Measurements from ENCODE around the gene CFAP69.

The CFAP69 gene

DNA sequence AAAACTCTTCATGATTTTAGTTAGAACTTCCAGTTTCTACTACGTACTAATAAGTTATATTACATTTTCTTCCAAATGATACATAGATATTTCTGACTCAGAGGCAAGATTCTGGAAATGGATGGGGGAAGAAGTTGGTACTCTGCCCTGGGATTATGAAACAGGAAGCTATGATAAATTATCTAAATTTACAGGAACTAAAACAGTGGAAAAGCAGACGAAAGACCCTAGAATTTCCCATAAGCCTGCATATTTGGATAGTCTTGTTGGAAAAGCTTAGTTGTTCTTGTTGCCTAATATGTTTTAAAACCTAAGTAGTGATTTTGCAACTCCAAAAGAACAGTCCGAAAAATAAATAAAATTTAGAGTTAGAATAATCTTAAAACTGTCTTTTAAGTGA is 21.8 kb downstream of the CFAP69 start:
- Histone ChIP-seq H3K4me2 (ENCODE audit: low read length) (no peak overlapping the region), H3K9ac (ENCODE audit: low read length) (no peak overlapping the region), H3K79me2 (ENCODE audit: control insufficient read depth, insufficient read depth, low read length) (no peaks in the 10 kb centered on the region), H3K18ac (ENCODE audit: low read length) (no peak overlapping the region), H2AK5ac (ENCODE audit: low read length) (no peak overlapping the region), H2BK5ac (ENCODE audit: low read length) (no peak overlapping the region), H3K27me3 (ENCODE audit: insufficient read depth, low read length, poor library complexity) (no peaks in the 10 kb centered on the region), H3K79me1 (ENCODE audit: low read length) (no peaks in the 10 kb centered on the region), H3K4me1 (ENCODE audit: control insufficient read depth, low read depth, low read length) (no peaks in the 10 kb centered on the region), H4K5ac (ENCODE audit: low read length) (no peak overlapping the region), H3K4me3 (ENCODE audit: low read length) (no peak overlapping the region), H4K8ac (ENCODE audit: low read depth, low read length) (no peak overlapping the region), H2BK15ac (replicated peaks; ENCODE audit: low read depth) (no peak overlapping the region), H3K36me3 (ENCODE audit: control insufficient read depth, insufficient read depth, low read length) (no peaks in the 10 kb centered on the region), H3K23ac (ENCODE audit: low read length) (no peak overlapping the region), H3K4ac (ENCODE audit: low read depth, low read length) (no peak overlapping the region), H2BK120ac (ENCODE audit: low read depth, low read length) (no peak overlapping the region), H3K56ac (ENCODE audit: low read length) (no peak overlapping the region), H3K27ac (ENCODE audit: low read depth, low read length) (no peak overlapping the region)
- no CpG with 5 or more reads among the region's 3 CpGs for WGBS (ENCODE audit: extremely low coverage, insufficient coverage, low lambda C conversion rate)
- DNase-seq, result no peak

DNA sequence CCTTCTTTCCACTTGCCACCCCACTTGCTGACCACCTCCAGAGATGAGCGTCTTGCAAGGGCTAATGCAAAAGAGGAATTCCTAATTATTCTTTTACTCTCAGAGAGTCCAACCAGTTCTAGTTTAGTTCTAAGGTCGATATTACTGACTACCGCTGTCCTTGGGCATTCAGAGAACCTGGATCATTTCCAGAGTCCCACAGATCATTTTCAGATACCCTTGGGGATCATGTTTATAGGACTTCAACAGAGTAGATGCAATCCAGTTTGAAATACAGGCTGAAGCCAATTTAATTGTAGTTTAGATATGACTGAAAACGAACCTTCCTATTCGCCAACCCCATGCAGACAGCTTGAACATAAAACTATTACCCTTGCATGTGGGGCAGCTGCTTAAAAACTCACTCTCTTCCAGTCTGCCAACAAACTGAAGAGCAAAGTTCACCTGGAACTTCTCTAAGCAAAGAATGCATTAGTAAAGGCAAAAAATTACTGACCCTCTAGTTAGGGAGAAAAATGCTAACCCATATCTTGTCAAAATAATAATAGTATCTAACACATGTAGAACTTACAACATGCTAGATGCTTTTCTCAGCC is 22.4 kb downstream of the CFAP69 start:
- Histone ChIP-seq H3K4ac (ENCODE audit: low read depth, low read length) (no peak overlapping the region), H3K36me3 (ENCODE audit: control insufficient read depth, insufficient read depth, low read length) (no peaks in the 10 kb centered on the region), H3K27ac (ENCODE audit: low read depth, low read length) (no peak overlapping the region), H3K23ac (ENCODE audit: low read length) (no peak overlapping the region), H3K56ac (ENCODE audit: low read length) (no peak overlapping the region), H4K8ac (ENCODE audit: low read depth, low read length) (no peak overlapping the region), H3K18ac (ENCODE audit: low read length) (no peak overlapping the region), H3K9ac (ENCODE audit: low read length) (no peak overlapping the region), H2BK15ac (replicated peaks; ENCODE audit: low read depth) (no peak overlapping the region), H3K4me2 (ENCODE audit: low read length) (no peak overlapping the region), H2AK5ac (ENCODE audit: low read length) (no peak overlapping the region), H3K4me3 (ENCODE audit: low read length) (no peak overlapping the region), H2BK5ac (ENCODE audit: low read length) (no peak overlapping the region), H3K79me2 (ENCODE audit: control insufficient read depth, insufficient read depth, low read length) (no peaks in the 10 kb centered on the region), H3K4me1 (ENCODE audit: control insufficient read depth, low read depth, low read length) (no peaks in the 10 kb centered on the region), H3K79me1 (ENCODE audit: low read length) (no peaks in the 10 kb centered on the region), H2BK120ac (ENCODE audit: low read depth, low read length) (no peak overlapping the region), H3K27me3 (ENCODE audit: insufficient read depth, low read length, poor library complexity) (no peaks in the 10 kb centered on the region), H4K5ac (ENCODE audit: low read length) (no peak overlapping the region)
- DNase-seq, result no peak
- no CpG with 5 or more reads among the region's 5 CpGs for WGBS (ENCODE audit: extremely low coverage, insufficient coverage, low lambda C conversion rate)

DNA sequence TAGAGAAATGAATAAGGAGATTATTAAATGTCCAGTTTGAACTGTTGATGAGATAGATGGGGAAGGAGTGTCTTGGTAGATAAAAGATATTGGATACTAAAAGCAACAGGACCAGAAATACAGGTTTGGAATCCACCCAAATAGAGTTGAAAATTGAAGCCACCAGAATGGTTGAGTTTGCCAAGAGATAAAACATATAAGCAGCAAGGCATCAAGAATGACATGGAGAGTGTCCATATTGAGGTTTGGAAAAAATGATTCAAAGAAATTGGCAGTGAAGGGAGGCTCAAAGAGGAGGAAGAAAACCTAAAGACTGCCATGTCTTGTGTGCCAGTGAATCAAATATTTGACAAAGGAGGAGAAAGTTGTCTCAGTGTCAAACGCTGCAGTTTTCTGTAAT is 24.2 kb downstream of the CFAP69 start:
- H3K4me2 ChIP-seq (ENCODE audit: low read length), result no peak overlapping the region
- no peak overlapping the region for H2BK120ac ChIP-seq (ENCODE audit: low read depth, low read length)
- H2BK15ac ChIP-seq (replicated peaks; ENCODE audit: low read depth), result no peak overlapping the region
- DNase-seq, result no peak
- no CpG with 5 or more reads among the region's 1 CpG for WGBS (ENCODE audit: extremely low coverage, insufficient coverage, low lambda C conversion rate)
- H3K79me2 ChIP-seq (ENCODE audit: control insufficient read depth, insufficient read depth, low read length), result no peaks in the 10 kb centered on the region
- H3K18ac ChIP-seq (ENCODE audit: low read length), result no peak overlapping the region
- no peak overlapping the region for H2BK5ac ChIP-seq (ENCODE audit: low read length)
- no peak overlapping the region for H3K9ac ChIP-seq (ENCODE audit: low read length)
- H4K8ac ChIP-seq (ENCODE audit: low read depth, low read length), result no peak overlapping the region
- no peak overlapping the region for H3K56ac ChIP-seq (ENCODE audit: low read length)
- no peak overlapping the region for H3K27ac ChIP-seq (ENCODE audit: low read depth, low read length)
- H3K4me3 ChIP-seq (ENCODE audit: low read length), result no peak overlapping the region
- no peaks in the 10 kb centered on the region for H3K79me1 ChIP-seq (ENCODE audit: low read length)
- H3K27me3 ChIP-seq (ENCODE audit: insufficient read depth, low read length, poor library complexity), result no peaks in the 10 kb centered on the region
- H3K4ac ChIP-seq (ENCODE audit: low read depth, low read length), result no peak overlapping the region
- no peaks in the 10 kb centered on the region for H3K4me1 ChIP-seq (ENCODE audit: control insufficient read depth, low read depth, low read length)
- no peak overlapping the region for H4K5ac ChIP-seq (ENCODE audit: low read length)
- no peaks in the 10 kb centered on the region for H3K36me3 ChIP-seq (ENCODE audit: control insufficient read depth, insufficient read depth, low read length)
- no peak overlapping the region for H3K23ac ChIP-seq (ENCODE audit: low read length)
- no peak overlapping the region for H2AK5ac ChIP-seq (ENCODE audit: low read length)

DNA sequence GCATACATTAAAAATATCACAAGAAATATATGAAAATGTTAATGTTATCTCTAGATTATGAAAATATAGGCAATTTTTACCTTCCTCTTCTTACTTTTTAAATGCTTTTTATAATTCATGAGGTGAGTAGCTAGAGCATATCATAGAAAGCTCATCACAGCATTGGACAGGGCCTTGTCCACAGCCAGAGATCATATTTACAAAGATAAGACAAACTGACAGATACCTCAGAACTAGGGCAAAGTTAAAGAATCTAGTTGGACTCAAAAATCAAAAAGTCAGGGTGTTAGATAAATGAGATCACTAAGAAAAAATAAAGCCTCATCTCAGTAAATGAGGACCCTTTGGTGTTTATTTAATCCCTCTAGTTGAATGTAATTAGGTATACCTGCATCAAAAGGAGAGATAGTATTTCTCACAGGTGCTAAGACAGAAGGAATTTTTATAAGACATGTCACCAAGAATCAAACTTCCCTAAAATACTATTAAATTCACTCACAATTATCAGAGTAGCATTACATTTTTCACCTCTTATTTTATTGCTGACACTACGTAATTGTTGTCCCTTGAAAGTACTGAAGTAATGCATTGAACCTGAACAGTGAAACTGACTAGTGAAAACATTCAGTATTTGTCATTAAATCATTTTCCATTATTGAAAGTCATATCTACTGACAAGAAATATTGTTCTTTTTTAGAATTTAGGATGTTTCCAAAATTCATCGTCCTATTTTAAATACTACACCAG is 25.6 kb downstream of the CFAP69 start:
- Histone ChIP-seq H2BK120ac (ENCODE audit: low read depth, low read length) (no peak overlapping the region), H2BK15ac (replicated peaks; ENCODE audit: low read depth) (no peak overlapping the region), H3K4me3 (ENCODE audit: low read length) (no peak overlapping the region), H3K23ac (ENCODE audit: low read length) (no peak overlapping the region), H3K4me2 (ENCODE audit: low read length) (no peak overlapping the region), H3K79me2 (ENCODE audit: control insufficient read depth, insufficient read depth, low read length) (no peaks in the 10 kb centered on the region), H3K36me3 (ENCODE audit: control insufficient read depth, insufficient read depth, low read length) (no peaks in the 10 kb centered on the region), H2BK5ac (ENCODE audit: low read length) (no peak overlapping the region), H3K79me1 (ENCODE audit: low read length) (no peaks in the 10 kb centered on the region), H3K27me3 (ENCODE audit: insufficient read depth, low read length, poor library complexity) (no peaks in the 10 kb centered on the region), H3K18ac (ENCODE audit: low read length) (no peak overlapping the region), H2AK5ac (ENCODE audit: low read length) (no peak overlapping the region), H3K4me1 (ENCODE audit: control insufficient read depth, low read depth, low read length) (no peaks in the 10 kb centered on the region), H3K56ac (ENCODE audit: low read length) (no peak overlapping the region), H3K27ac (ENCODE audit: low read depth, low read length) (no peak overlapping the region), H4K5ac (ENCODE audit: low read length) (no peak overlapping the region), H3K9ac (ENCODE audit: low read length) (no peak overlapping the region), H4K8ac (ENCODE audit: low read depth, low read length) (no peak overlapping the region), H3K4ac (ENCODE audit: low read depth, low read length) (no peak overlapping the region)
- no peak for DNase-seq
- WGBS (ENCODE audit: extremely low coverage, insufficient coverage, low lambda C conversion rate), result no CpG with 5 or more reads among the region's 2 CpGs

DNA sequence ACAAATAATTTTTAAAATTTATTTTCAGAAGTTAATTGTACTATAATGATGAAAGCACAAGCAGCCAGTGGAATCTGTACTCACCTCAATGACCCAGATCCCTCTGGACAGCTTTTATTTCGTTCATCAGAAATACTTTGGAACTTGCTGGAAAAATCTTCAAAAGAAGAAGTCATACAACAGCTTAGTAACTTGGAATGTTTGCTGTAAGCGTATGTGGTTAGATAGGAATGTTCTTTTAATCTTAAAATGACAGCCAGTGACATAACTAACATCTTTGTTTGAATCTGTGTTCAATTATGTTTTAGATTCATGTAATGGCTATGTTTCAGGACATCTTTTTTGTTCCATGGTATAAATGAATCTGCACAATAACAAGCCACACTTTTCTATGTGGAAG is 26.8 kb downstream of the CFAP69 start:
- no peaks in the 10 kb centered on the region for H3K79me1 ChIP-seq (ENCODE audit: low read length)
- no peak overlapping the region for H2AK5ac ChIP-seq (ENCODE audit: low read length)
- no peak overlapping the region for H4K8ac ChIP-seq (ENCODE audit: low read depth, low read length)
- no CpG with 5 or more reads among the region's 2 CpGs for WGBS (ENCODE audit: extremely low coverage, insufficient coverage, low lambda C conversion rate)
- H3K4ac ChIP-seq (ENCODE audit: low read depth, low read length), result no peak overlapping the region
- no peak overlapping the region for H2BK15ac ChIP-seq (replicated peaks; ENCODE audit: low read depth)
- H3K79me2 ChIP-seq (ENCODE audit: control insufficient read depth, insufficient read depth, low read length), result no peaks in the 10 kb centered on the region
- no peak overlapping the region for H2BK120ac ChIP-seq (ENCODE audit: low read depth, low read length)
- H3K27me3 ChIP-seq (ENCODE audit: insufficient read depth, low read length, poor library complexity), result no peaks in the 10 kb centered on the region
- H3K4me2 ChIP-seq (ENCODE audit: low read length), result no peak overlapping the region
- no peak overlapping the region for H3K18ac ChIP-seq (ENCODE audit: low read length)
- no peak overlapping the region for H3K27ac ChIP-seq (ENCODE audit: low read depth, low read length)
- no peak for DNase-seq
- no peak overlapping the region for H4K5ac ChIP-seq (ENCODE audit: low read length)
- no peak overlapping the region for H3K9ac ChIP-seq (ENCODE audit: low read length)
- no peak overlapping the region for H3K4me3 ChIP-seq (ENCODE audit: low read length)
- H3K56ac ChIP-seq (ENCODE audit: low read length), result no peak overlapping the region
- H3K36me3 ChIP-seq (ENCODE audit: control insufficient read depth, insufficient read depth, low read length), result no peaks in the 10 kb centered on the region
- H3K23ac ChIP-seq (ENCODE audit: low read length), result no peak overlapping the region
- H2BK5ac ChIP-seq (ENCODE audit: low read length), result no peak overlapping the region
- H3K4me1 ChIP-seq (ENCODE audit: control insufficient read depth, low read depth, low read length), result no peaks in the 10 kb centered on the region

DNA sequence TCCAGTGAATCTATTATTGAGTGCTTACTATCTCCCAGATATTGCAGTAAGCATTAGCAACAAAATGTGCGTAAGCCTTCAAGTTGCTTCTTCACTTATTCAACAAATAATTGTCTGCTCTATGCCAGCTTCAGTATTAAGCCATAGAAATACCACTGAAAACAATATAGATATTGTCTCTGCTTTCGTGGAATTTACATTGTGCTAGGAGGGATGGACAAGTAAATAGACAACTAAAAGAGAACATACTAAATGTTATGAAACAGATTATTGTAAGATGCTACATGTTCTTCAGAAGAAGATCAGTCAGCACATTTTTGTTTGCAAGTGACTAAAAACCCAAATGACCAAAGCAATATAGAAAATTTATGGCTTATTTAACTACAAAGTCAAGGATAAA is 27.3 kb downstream of the CFAP69 start:
- Histone ChIP-seq H3K4me1 (ENCODE audit: control insufficient read depth, low read depth, low read length) (no peaks in the 10 kb centered on the region), H2BK120ac (ENCODE audit: low read depth, low read length) (no peak overlapping the region), H3K27me3 (ENCODE audit: insufficient read depth, low read length, poor library complexity) (no peaks in the 10 kb centered on the region), H3K79me1 (ENCODE audit: low read length) (no peaks in the 10 kb centered on the region), H3K23ac (ENCODE audit: low read length) (no peak overlapping the region), H2AK5ac (ENCODE audit: low read length) (no peak overlapping the region), H3K27ac (ENCODE audit: low read depth, low read length) (no peak overlapping the region), H3K9ac (ENCODE audit: low read length) (no peak overlapping the region), H2BK5ac (ENCODE audit: low read length) (no peak overlapping the region), H2BK15ac (replicated peaks; ENCODE audit: low read depth) (no peak overlapping the region), H3K4ac (ENCODE audit: low read depth, low read length) (no peak overlapping the region), H3K18ac (ENCODE audit: low read length) (no peak overlapping the region), H4K5ac (ENCODE audit: low read length) (no peak overlapping the region), H4K8ac (ENCODE audit: low read depth, low read length) (no peak overlapping the region), H3K56ac (ENCODE audit: low read length) (no peak overlapping the region), H3K36me3 (ENCODE audit: control insufficient read depth, insufficient read depth, low read length) (no peaks in the 10 kb centered on the region), H3K4me3 (ENCODE audit: low read length) (no peak overlapping the region), H3K4me2 (ENCODE audit: low read length) (no peak overlapping the region), H3K79me2 (ENCODE audit: control insufficient read depth, insufficient read depth, low read length) (no peaks in the 10 kb centered on the region)
- no CpG with 5 or more reads among the region's 2 CpGs for WGBS (ENCODE audit: extremely low coverage, insufficient coverage, low lambda C conversion rate)
- no peak for DNase-seq
